HG02588 (cell line): Measurements from ENCODE around the gene VARS1.
A peak's percentile ranks its signal among the peaks of the same experiment; 100 is the strongest.
"Not testable (repeated sequence)": the region's sequence is repeated elsewhere in the genome, so short reads cannot be mapped to it uniquely, and the experiment has no call there.

Experiments
- ATAC-seq: cut with Tn5 transposase; IDR thresholded peaks from one replicate; pipeline ENCODE4 v1.9.1; 2021; ENCODE audit warnings: mild to moderate bottlenecking, moderate library complexity; ENCODE audit not compliant: unreplicated experiment

Gene VARS1

DNA sequence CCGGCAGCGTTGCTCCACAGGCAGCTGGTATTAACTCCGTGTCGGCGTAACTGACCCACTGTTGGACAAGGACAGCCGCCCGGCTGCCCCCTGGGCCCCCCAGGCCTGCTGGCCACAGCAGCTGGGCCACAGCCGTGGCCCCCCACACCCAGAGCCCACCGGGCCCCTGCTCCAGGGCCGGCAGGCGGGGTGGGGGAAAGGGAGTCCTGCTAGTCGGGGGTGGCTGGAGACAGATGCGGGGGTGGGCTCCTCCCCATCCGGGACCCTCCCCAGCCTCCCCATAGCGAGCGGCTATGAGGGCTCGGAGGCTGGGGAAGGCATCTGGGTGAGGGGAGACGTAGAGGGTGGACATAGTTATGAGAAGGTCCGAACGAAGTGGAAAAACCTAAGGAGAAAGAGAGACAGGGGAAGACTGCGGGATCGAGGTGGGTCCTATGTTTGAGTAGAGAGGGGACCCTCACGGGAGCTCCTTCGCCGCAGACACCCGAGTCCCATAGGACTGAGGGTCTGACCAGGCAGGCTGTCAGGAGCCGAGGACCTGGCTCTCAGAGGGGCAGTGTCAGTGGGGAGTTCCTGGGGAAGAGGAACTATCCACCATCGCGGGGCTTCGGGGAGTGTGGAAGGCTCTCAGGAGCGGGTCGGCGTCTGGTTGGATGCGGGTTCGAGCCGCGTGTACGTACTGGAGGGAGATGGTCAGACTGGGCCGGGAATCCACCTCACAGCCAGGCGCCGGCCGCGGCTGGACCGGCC is 511 bp downstream of the VARS1 start:
- ATAC-seq, result peak; percentile 4

DNA sequence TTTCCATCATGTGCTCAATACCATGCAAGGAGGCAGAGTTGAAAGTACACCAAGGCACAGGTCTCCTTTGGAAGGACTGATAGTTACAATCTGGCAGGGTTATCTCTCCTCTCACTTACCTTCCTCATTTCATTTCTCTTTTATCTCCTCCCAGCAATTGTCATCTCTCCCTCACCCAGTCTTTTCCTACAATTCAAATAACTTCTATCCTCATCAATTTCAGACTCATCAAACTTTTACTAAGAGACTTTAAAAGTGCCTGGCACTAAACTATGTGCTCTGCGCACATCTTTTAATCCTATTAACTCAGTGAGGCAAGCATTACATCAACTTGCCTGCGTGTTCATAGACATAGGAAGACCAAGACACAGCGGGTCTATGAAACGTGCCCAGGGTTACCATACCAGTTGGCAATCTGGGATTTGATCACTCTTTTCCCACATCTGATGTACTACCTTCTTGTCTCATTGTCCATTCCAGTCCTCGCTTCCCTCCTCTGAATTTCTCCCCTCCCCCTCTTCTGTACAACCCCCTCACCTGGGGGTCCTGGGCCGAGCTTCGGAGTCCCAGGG is 1.2 kb downstream of the VARS1 start:
- no peak for ATAC-seq

DNA sequence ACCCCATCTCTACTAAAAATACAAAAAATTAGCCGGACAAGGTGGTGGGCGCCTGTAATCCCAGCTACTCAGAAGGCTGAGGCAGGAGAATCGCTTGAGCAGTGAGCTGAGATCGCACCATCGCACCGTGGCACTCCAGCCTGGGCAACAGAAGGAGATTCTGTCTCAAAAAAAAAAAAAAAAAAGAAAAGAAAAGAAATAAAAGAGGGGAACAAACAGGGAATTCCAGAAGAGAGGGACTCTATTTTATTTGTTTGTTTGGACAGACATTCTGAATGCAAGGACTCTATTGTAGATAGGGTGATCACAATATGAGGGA is 1.7 kb downstream of the VARS1 start:
- not testable (repeated sequence) for ATAC-seq

GRCh38 chr6:31792761-31793171 is 2.8 kb downstream of the VARS1 start:
- no peak for ATAC-seq

DNA sequence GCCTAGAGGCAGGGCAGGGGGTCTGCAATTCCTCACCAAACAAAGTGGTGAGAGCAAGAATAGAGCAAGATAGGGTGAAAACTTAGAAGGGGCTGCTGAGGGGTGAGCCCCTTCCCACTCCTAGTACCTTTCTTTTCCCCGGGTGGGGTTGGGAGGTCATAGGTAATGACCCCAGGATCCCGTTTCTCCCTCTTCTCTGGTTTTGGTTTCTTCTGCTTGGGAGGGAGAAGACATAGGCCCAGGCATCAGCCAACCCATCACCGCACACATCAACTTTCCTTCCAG is 3.5 kb downstream of the VARS1 start:
- ATAC-seq, result no peak

DNA sequence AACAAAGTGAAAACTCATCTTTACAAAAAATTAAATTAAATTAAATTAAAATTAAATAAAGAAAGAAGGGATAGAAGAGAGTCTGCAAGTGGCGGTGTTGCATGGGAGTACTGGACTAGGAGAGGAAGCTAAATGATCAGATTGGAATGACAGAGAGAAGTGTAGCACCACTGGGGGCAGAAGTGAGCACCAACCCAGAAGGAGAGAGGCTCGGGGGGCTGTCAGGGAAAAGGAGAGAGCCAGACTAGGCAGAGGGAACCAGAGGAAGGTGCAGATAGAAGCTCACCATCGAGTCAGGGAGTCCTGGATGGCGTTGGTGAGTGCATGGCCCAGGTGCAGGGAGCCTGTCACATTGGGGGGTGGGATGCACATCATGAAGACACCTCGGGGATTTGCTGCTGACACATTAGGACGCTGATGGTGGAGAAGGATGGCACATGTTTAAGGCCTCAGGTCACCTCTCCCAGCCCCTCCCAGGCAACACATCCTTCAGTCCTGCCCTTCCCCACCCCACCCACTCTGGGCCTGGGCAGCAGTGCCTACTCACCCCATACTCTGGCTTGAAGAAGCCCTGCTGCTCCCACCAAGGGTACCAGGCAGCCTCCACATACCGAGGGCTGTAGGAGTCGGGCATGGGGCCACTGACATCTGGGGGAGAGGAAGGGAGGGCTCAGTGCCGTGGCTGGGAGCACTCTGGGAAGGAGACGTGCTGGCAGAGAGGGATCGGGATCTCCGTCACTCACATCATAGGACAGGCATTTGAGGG is 4.0 kb downstream of the VARS1 start:
- ATAC-seq, result no peak

- no peak for ATAC-seq
Observed at GRCh38 chr6:31785475-31785874, 10.1 kb downstream of the VARS1 start.

DNA sequence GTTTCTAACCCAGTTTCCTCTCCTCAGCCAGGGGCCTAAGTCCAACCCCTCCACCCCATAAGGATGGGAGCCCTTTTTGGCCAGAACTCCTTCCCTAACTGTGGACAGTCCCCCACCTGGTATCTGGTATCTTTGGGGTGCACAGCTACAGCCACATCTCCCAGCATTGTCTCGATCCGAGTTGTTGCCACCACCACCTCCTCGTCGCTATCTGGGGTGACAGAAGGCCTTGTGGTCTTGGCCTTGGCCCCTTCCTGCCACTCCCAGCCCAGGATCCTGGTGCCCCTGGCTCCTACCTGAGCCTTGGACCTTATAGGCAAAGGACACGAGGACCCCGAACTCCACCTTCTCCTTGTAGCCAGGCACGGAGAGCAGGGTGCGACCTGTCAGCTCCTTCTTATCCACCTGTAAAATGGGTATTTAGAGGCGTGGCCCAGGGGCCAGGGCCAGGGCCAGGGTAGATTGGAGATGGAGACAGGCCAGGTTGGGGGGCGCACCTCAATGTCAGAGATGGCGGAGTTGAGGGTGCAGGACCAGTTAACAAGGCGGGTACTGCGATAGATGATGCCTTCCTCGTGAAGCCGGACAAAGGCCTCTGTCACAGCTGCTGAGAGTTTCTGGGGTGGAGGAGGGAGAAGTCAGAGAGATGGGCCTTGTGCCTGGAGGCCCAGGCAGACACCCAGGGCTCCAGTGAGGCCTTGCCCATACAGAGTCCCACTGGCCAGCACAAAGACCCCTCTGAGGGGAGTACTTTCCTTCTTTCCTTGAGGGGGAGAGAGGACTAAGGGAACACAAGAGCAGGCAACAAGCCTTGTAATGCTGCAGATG is 11.2 kb downstream of the VARS1 start:
- no peak for ATAC-seq

DNA sequence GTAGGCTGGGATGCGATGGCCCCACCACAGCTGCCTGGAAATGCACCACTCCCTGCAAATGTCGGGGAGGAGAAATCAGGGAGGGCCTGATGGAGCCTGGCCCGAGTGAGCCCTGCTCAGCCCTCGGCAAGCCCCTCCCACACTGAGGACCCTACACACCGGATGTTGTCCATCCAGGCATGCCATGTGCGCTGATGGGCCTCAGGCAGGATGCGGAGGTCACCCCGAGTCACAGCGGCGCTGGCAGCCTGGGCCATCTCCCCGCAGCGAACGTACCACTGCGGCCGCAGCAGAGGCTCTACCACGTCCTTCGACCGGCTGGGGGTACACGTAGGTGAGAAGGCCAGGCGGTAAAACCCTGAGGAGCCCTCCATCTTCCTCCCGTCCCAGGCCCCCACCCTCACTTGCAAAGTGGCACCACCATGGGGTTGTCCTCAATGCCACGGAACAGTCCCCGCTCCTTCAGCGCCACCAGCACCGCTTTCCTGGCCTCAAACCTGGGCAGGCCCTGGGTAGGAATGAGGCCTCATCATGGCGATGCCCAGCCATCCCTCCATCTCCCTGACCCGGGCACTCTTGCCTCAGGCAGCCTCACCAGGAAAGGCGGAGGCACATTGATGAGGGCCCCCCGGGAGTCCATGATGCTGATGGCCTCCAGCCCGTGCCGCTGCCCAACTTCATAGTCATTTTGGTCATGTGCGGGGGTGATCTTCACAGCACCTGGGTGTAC is 13.3 kb downstream of the VARS1 start:
- ATAC-seq, result no peak

DNA sequence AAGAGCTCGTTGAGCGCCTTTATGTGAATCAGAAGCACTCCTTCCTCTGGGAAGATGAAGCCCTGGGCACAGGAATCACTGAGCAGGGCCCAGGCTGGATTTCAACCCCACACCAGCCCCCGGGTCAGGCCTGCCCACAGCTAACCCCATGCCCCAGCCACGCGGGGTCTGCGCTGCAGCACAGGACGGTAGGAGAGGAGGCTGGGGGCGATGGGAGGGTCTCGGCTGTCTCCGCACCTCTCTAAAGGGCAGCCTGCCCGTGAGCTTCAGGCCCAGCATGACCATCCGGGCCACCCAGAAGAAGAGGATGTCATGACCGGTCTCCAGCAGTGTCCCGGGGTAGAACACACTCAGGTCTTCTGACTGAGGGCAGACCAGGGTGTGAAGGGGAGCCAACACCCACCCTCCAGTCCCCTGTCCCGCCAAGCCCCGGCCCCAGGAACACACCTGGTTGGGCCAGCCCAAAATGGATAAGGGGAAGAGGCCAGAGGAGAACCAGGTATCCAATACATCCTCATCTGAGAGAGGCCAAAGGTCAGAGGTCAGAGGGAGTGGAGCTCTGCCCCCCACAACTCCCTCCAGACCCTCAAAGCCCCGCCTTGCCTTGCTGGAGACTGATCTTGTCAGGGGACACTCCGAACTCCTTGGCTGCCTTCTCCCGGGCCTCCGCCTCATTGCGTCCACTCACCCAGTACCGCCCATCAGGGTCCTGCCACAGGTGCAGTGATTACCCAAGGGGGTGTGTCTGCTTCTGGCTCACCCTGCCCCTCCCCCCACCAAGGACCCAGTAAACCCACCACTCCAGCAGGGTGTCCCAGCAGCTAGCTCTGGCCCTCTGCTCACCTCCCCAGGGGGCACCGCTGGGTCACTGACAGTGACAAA is 14.1 kb downstream of the VARS1 start:
- no peak for ATAC-seq

- no peak for ATAC-seq
Observed at GRCh38 chr6:31780507-31781243, 14.9 kb downstream of the VARS1 start.

DNA sequence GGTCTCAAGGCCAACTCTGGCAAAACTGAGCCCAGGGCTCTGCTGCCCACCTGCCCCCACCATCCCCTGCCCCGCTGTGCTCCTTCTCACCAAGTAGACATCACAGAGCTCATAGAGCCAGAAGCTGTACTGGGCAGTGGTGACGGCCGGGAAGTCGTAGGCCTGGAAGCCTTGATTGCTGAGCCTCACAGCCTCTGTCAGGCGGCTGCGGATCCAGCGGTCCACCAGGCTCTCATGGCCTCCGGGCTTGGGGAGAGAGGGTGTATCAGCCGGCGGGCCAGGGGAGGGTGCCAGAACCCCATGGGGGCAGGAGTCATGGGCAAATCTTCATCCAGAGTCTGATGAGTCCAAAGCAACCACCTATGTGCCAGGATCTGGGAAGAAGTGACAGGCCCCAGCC is 15.6 kb downstream of the VARS1 start:
- no peak for ATAC-seq

GRCh38 chr6:31778999-31779885 is 16.3 kb downstream of the VARS1 start:
- no peak for ATAC-seq

GRCh38 chr6:31778193-31778592 is 17.4 kb downstream of the VARS1 start:
- ATAC-seq, result no peak

DNA sequence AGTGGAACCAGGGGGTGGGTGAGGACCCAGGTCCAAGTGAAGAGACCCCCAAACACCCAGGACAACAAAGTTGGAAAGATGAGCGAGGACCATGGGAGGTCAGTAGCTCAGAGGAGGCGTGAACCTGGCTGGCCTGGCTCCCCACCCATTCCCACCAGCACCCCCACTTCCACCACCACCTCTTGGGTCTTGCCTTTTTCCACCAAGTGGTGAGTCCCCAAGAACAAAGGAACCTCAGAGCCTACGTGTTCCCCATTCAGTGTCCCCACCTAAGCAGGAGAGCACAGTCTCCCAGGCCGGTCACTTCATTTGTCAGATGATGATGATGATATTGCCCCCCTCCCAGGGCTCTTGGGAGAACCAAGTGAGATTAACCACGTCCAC is 17.9 kb downstream of the VARS1 start:
- ATAC-seq, result no peak

GRCh38 chr6:31776989-31777666 is 18.4 kb downstream of the VARS1 start, which contains the start of gene VWA7:
Gene VWA7 (minus strand): TSS chr6:31777328. CDS start chr6:31776779, 549 bp downstream.
- ATAC-seq, result peak; percentile 72

DNA sequence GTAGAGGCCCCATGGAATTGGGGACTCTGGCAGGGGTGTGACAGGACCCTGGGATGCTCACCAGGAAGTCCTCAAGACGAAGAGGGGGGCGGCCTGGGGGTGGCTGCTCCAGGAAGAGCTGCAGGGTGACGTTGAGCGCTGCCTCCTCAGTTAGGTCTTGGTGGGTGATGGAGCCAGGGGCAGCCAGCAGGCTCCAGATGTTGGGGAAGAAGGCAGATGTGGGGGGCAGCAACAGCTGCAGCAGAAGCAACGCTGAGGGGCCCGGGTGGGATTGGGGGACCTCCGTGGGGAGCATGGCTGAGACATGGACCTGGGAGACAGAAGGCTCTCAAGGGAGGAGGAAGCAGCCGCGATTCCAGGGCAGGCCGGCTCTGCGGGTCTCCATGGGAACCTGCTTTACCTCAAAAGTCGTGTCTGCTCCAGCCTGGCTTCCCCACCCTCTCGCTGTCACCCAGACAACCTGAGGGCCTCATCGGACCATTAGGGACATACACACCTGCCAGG is 19.0 kb downstream of the VARS1 start:
- peak; percentile 7 for ATAC-seq
